SK-N-SH (cell line): ENCODE measurements around the gene RRP9. TPM values are rescaled to one million over a fixed set of nuclear protein-coding genes. Genes with fewer than 3 reads are reported as not detected.
A peak's percentile ranks its signal among the peaks of the same experiment; 100 is the strongest.

Source experiments
- CTCF ChIA-PET: fragments of 300-600, 350-600 bp; formaldehyde crosslinking; extraction: SDS; loops from one replicate; lab custom pipeline; 2021; lab: Yijun Ruan, JAX
- POLR2A ChIA-PET: fragments of 350-600 bp; sonication (Branson Sonifier 250); formaldehyde crosslinking; extraction: SDS; loops from one replicate; lab custom pipeline; 2020; ENCODE audit warnings: antibody characterized with exemption, inconsistent platforms; lab: Yijun Ruan, JAX
- DNase-seq: peaks from one replicate; pipeline ENCODE4 v3.0.0; 2012
- H2AFZ ChIP-seq: fragments of 200-600 bp; sonication (generic); 2 replicates; pipeline ENCODE4 v1.8.1; 2016; ENCODE audit warnings: antibody characterized with exemption, mild to moderate bottlenecking, low read depth
- H3F3A ChIP-seq: fragments of 200-600 bp; sonication (generic); replicated peaks from 2 replicates; pipeline ENCODE3; 2016; ENCODE audit warnings: antibody characterized with exemption, mild to moderate bottlenecking; ENCODE audit not compliant: insufficient read depth
- H3K27ac ChIP-seq, 2 experiments: fragments of 200-500 bp in 1 of 2; fragments of 200-600 bp in 1 of 2; sonication (Bioruptor generic) in 1 of 2; sonication (generic), shearing (Covaris generic) in 1 of 2; 2 replicates each; pipeline versions ENCODE4 v1.5.1 to v1.6.1; 2014 to 2016; ENCODE audit warnings: low read depth in 2 of 2, inconsistent platforms in 1 of 2, low read length in 1 of 2, mild to moderate bottlenecking in 1 of 2, mixed read lengths in 1 of 2
- H3K27me3 ChIP-seq: fragments of 200-600 bp; sonication (generic), shearing (Covaris generic); 2 replicates; pipeline ENCODE4 v1.6.1; 2016; ENCODE audit warnings: mixed run types; ENCODE audit not compliant: insufficient read depth
- H3K36me3 ChIP-seq, 2 experiments: fragments of 200-500 bp in 1 of 2; fragments of 200-600 bp in 1 of 2; sonication (Bioruptor generic) in 1 of 2; sonication (generic) in 1 of 2; replicated peaks in 1 of 2; 2 replicates each; pipeline versions ENCODE3 to v1.5.1; 2014 to 2016; ENCODE audit warnings: low read length in 1 of 2, mild to moderate bottlenecking in 1 of 2; ENCODE audit not compliant: insufficient read depth in 2 of 2, control insufficient read depth in 1 of 2
- H3K4me1 ChIP-seq, 2 experiments: fragments of 200-500 bp in 1 of 2; fragments of 200-600 bp in 1 of 2; sonication (Bioruptor generic) in 1 of 2; sonication (generic), shearing (Covaris generic) in 1 of 2; 2 replicates each; pipeline versions ENCODE4 v1.5.1 to v1.6.1; 2014 to 2016; ENCODE audit warnings: low read depth in 1 of 2, low read length in 1 of 2, mixed run types in 1 of 2; ENCODE audit not compliant: insufficient read depth in 2 of 2, control insufficient read depth in 1 of 2
- H3K4me2 ChIP-seq: fragments of 200-600 bp; sonication (generic), shearing (Covaris generic); 2 replicates; pipeline ENCODE4 v1.6.1; 2017; ENCODE audit warnings: mixed run types
- H3K4me3 ChIP-seq, 2 experiments: fragments of 200-500 bp in 1 of 2; fragments of 200-600 bp in 1 of 2; sonication (Bioruptor generic) in 1 of 2; sonication (generic), shearing (Covaris generic) in 1 of 2; 2 replicates each; pipeline versions ENCODE4 v1.5.1 to v1.8.1; 2014 to 2016; ENCODE audit warnings: low read depth in 2 of 2, inconsistent platforms in 1 of 2, low read length in 1 of 2, mild to moderate bottlenecking in 1 of 2, mixed read lengths in 1 of 2, moderate library complexity in 1 of 2
- H3K79me2 ChIP-seq: fragments of 200-600 bp; sonication (generic); 2 replicates; pipeline ENCODE4 v1.8.1; 2017; ENCODE audit warnings: mild to moderate bottlenecking; ENCODE audit not compliant: insufficient read depth
- H3K9ac ChIP-seq: fragments of 200-600 bp; sonication (generic); 2 replicates; pipeline ENCODE4 v1.6.1; 2017; ENCODE audit warnings: mixed run types
- H3K9me2 ChIP-seq: fragments of 200-600 bp; sonication (generic); 2 replicates; pipeline ENCODE4 v1.6.1; 2017; ENCODE audit warnings: mixed run types
- H3K9me3 ChIP-seq: fragments of 200-600 bp; sonication (generic); 2 replicates; pipeline ENCODE4 v1.6.1; 2017; ENCODE audit warnings: mixed run types, mild to moderate bottlenecking, moderate library complexity
- H4K20me1 ChIP-seq: fragments of 200-600 bp; sonication (generic); 2 replicates; pipeline ENCODE4 v1.6.1; 2017; ENCODE audit warnings: mild to moderate bottlenecking, mixed run types; ENCODE audit not compliant: insufficient read depth
- CHD2 ChIP-seq: fragments of 150-350 bp; IDR thresholded peaks from 2 replicates; pipeline ENCODE4 v1.6.1; 2018; ENCODE audit warnings: low read length; ENCODE audit not compliant: partially characterized antibody
- ELF1 ChIP-seq: IDR thresholded peaks from 2 replicates; pipeline ENCODE4 v1.4.0; 2012
- GATA2 ChIP-seq: sonication (generic); formaldehyde crosslinking; IDR thresholded peaks from 2 replicates; pipeline ENCODE4 v1.5.0; 2020; ENCODE audit warnings: mild to moderate bottlenecking, missing genetic modification reagents
- JUND ChIP-seq: IDR thresholded peaks from 2 replicates; pipeline ENCODE4 v1.4.0; 2012
- MXI1 ChIP-seq: IDR thresholded peaks from 2 replicates; pipeline ENCODE4 v1.6.1; 2012; ENCODE audit warnings: mild to moderate bottlenecking, low read depth, low read length, improper control_type of control experiment
- NFIC ChIP-seq: IDR thresholded peaks from 2 replicates; pipeline ENCODE4 v1.4.0; 2012; ENCODE audit warnings: borderline replicate concordance
- NRF1 ChIP-seq: IDR thresholded peaks from 2 replicates; pipeline ENCODE4 v1.6.1; 2012; ENCODE audit warnings: low read depth, mild to moderate bottlenecking, low read length
- POLR2AphosphoS5 ChIP-seq: IDR thresholded peaks from 2 replicates; pipeline ENCODE4 v1.6.1; 2012; ENCODE audit warnings: low read depth, low read length
- REST ChIP-seq: IDR thresholded peaks from 2 replicates; pipeline ENCODE4 v1.6.1; 2012; ENCODE audit warnings: mild to moderate bottlenecking, low read depth, low read length, moderate library complexity
- RFX5 ChIP-seq: IDR thresholded peaks from 2 replicates; pipeline ENCODE4 v1.6.1; 2012; ENCODE audit warnings: mild to moderate bottlenecking, improper control_type of control experiment, low read length
- TAF1 ChIP-seq: IDR thresholded peaks from 2 replicates; pipeline ENCODE4 v1.6.1; 2012; ENCODE audit warnings: low read depth, mild to moderate bottlenecking, low read length, moderate library complexity, borderline replicate concordance
- TCF12 ChIP-seq: IDR thresholded peaks from 2 replicates; pipeline ENCODE4 v1.4.0; 2012
- WGBS: methylation state at CpG from one replicate; pipeline ENCODE4 v1.1.6; 2017; ENCODE audit warnings: low lambda C conversion rate; 5-methylcytosine and 5-hydroxymethylcytosine counted together
- polyA plus RNA-seq, 3 experiments: library from polyadenylated mRNA; depleted of rRNA; stranded (reverse); fragments of >200 nt; gene quantifications; 2 replicates each; pipeline ENCODE4 v1.2.3, GENCODE V29; 2012
- TF ChIP-seq, protein P1 (sequence below): IDR thresholded peaks from 2 replicates; pipeline ENCODE4 v1.4.0; 2012; ENCODE audit warnings: low read depth
- TF ChIP-seq, protein P2 (sequence below): IDR thresholded peaks from 2 replicates; pipeline ENCODE4; 2012

Gene RRP9
- polyA plus RNA-seq, 1 of the 3 experiments (the other 2 are of a cell fraction), result 49.6 TPM

DNA sequence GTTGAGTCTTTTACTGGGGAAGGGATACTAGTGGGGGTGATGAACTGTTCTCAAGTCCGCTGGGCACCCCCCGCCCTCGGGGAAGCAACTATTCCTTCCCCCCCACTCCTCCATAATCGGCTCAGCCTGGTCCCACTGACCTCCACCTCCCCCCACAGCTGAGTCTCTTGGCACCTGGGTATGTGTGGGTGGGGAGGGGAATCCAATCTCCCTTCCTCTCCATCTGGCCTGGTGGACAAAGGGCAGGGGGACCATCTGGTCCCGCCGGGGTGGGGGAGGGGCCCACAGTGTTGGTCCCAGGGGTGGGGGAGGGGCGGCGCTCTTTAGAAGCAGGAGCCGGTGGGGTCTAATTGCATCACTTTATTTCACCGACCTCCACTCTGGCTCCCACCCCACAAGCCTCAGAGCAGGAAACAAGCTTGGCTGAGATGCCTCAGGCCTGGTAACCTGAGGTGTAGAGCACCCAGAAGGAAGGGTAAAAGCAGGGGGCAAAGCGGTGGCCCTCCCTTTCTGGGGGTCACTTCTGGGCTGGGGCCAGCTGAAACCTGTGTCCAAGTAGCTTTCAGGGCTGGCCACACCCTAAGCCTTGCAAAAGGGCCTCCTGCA, 26.6 kb upstream of the RRP9 start:
- peak overlapping the region; percentile 54 to 97 for H3K27ac ChIP-seq
- H3K4me3 ChIP-seq, result peak overlapping the region; percentile 74 to 79
- peak overlapping the region; percentile 91 for H3K4me2 ChIP-seq
- no peaks in the 10 kb centered on the region for H4K20me1 ChIP-seq
- no peaks in the 10 kb centered on the region for H3K9me2 ChIP-seq
- no peaks in the 10 kb centered on the region for H3K27me3 ChIP-seq
- H2AFZ ChIP-seq, result no peak overlapping the region
- no peaks in the 10 kb centered on the region for H3K9me3 ChIP-seq
- peaks cover 40% of the 10 kb centered on the region for H3K79me2 ChIP-seq
- 0% methylated on average over 5 of the region's 11 CpGs for WGBS
- no peaks in the 10 kb centered on the region for H3K36me3 ChIP-seq
- CTCF ChIA-PET, result interaction anchor here (0.9 to 4.8 kb wide), 8 partner anchors 9 to 36 kb away, joined by 3 to 27 read pairs (median 6); partner anchors contain the start of genes ACY1, GPR62, PARP3 and RRP9
- peak; percentile 88 for DNase-seq
- H3K4me1 ChIP-seq, result peaks cover 4 to 67% of the 10 kb centered on the region in 2 experiments; a peak in 2 of 4 replicates
- peak overlapping the region; percentile 78 for H3K9ac ChIP-seq
- POLR2A ChIA-PET, result interaction anchor here (0.6 to 3.9 kb wide), 7 partner anchors 15 to 1609 kb away, joined by 3 to 20 read pairs (median 4); partner anchors contain the start of genes ACY1, PARP3, RPL29 and RRP9
- peaks cover 12% of the 10 kb centered on the region for H3F3A ChIP-seq
- TF ChIP-seq CHD2, result peak; percentile 91
- TF ChIP-seq MXI1, result no peak
- no peak for TF ChIP-seq NRF1
- TF ChIP-seq TCF12, result peak; percentile 33; the same call in 1 of the 2 replicates
- TF ChIP-seq, protein P1, sequence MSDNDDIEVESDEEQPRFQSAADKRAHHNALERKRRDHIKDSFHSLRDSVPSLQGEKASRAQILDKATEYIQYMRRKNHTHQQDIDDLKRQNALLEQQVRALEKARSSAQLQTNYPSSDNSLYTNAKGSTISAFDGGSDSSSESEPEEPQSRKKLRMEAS, result no peak
- peak; percentile 40; the same call in 1 of the 2 replicates for TF ChIP-seq GATA2 (CRISPR knock-in tag)
- TF ChIP-seq, protein P2, sequence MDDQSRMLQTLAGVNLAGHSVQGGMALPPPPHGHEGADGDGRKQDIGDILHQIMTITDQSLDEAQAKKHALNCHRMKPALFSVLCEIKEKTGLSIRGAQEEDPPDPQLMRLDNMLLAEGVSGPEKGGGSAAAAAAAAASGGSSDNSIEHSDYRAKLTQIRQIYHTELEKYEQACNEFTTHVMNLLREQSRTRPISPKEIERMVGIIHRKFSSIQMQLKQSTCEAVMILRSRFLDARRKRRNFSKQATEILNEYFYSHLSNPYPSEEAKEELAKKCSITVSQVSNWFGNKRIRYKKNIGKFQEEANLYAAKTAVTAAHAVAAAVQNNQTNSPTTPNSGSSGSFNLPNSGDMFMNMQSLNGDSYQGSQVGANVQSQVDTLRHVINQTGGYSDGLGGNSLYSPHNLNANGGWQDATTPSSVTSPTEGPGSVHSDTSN, result no peak
- TF ChIP-seq RFX5, result no peak
- 0 out of 2 replicates have a peak, but pooled peaks have one; percentile 26 for TF ChIP-seq POLR2AphosphoS5
- TF ChIP-seq ELF1, result no peak
- TF ChIP-seq NFIC, result no peak
- TF ChIP-seq REST, result no peak
- TF ChIP-seq TAF1, result no peak
- no peak for TF ChIP-seq JUND
